Esophagus squamous epithelium (tissue), 5 donors: Measurements from ENCODE around the gene IVNS1ABP. TPM values are rescaled to one million over a fixed set of nuclear protein-coding genes. Genes with fewer than 3 reads are reported as not detected.

Source experiments
- DNase-seq: peaks from one replicate; lab custom pipeline; 2025; lab: John Stamatoyannopoulos, UW
- H3K27ac ChIP-seq, 4 donors: fragments of 200-600 bp; sonication (generic); one replicate each; pipeline ENCODE4 v1.5.1; 2016 to 2019; ENCODE audit warnings: mild to moderate bottlenecking in 1 of 4
- H3K27me3 ChIP-seq, 4 donors: fragments of 200-600 bp; sonication (generic); 1 replicate in 3 of 4; 2 replicates in 1 of 4; pipeline versions ENCODE4 v1.5.1 to v1.6.0; 2017 to 2021; ENCODE audit warnings: antibody characterized with exemption in 1 of 4
- H3K36me3 ChIP-seq, 3 donors: fragments of 200-600 bp; sonication (generic); one replicate each; pipeline ENCODE4 v1.5.1; 2016 to 2019
- H3K4me1 ChIP-seq, 3 donors: fragments of 200-600 bp; sonication (generic); one replicate each; pipeline ENCODE4 v1.5.1; 2017 to 2019
- H3K4me3 ChIP-seq, 4 donors: fragments of 200-600 bp; sonication (generic); 1 replicate in 3 of 4; 2 replicates in 1 of 4; pipeline ENCODE4 v1.5.1; 2016 to 2019; ENCODE audit warnings: mild to moderate bottlenecking in 2 of 4, moderate library complexity in 1 of 4
- H3K9me3 ChIP-seq, 3 donors: fragments of 200-600 bp; sonication (generic); one replicate each; pipeline ENCODE4 v1.5.1; 2016 to 2019
- CTCF ChIP-seq, 6 experiments: fragments of 450-650 bp in 4 of 6; fragments of 200-600 bp in 2 of 6; sonication (generic) in 2 of 6; IDR thresholded peaks; one replicate each; pipeline ENCODE4 v1.5.1; 2016 to 2019; ENCODE audit warnings: antibody characterized with exemption in 6 of 6, mild to moderate bottlenecking in 4 of 6, moderate library complexity in 4 of 6
- POLR2A ChIP-seq, 4 donors: fragments of 450-650 bp; IDR thresholded peaks; one replicate each; pipeline ENCODE4 v1.6.1; 2017; ENCODE audit warnings: antibody characterized with exemption in 4 of 4, mild to moderate bottlenecking in 4 of 4, moderate library complexity in 3 of 4
- WGBS, 2 donors: methylation state at CpG; one replicate each; pipeline ENCODE4 v1.1.5; 2018; 5-methylcytosine and 5-hydroxymethylcytosine counted together
- intact Hi-C: fragments of 100-400 bp; cut with DNase I; formaldehyde crosslinking; loops from one replicate; pipeline ENCODE4 v1.15.0; 2022
- total RNA-seq, 4 donors: library from RNA; depleted of rRNA; stranded (reverse); fragments of >200 nt; gene quantifications; one replicate each; pipeline ENCODE4 v1.1.0, GENCODE V29; 2016
- donor health status: DM: yes; HTN: yes; CAD: no.

Gene IVNS1ABP
- total RNA-seq, 4 donors from 2014 or later = 42.1 to 98.4 (median 52.5) TPM

GRCh38 chr1:185350027-185350442 is 33.0 kb upstream of the IVNS1ABP start:
- Histone ChIP-seq H3K9me3 (no peaks in the 10 kb centered on the region), H3K4me1 (peaks cover 0 to 26% (median 0%) of the 10 kb centered on the region in 3 donors), H3K36me3 (no peaks in the 10 kb centered on the region), H3K27me3 (no peaks in the 10 kb centered on the region), H3K27ac (peak overlapping the region in 1 of 4 donors; percentile 3), H3K4me3 (no peak overlapping the region)
- intact Hi-C loops = no loop called here
- WGBS, 2 donors = 37 to 54% methylated on average over 2 of the region's 2 CpGs
- no peak for TF ChIP-seq POLR2A (IDR thresholded peaks at IDR 0.05)
- TF ChIP-seq CTCF (IDR thresholded peaks at IDR 0.05) = no peak
- no peak for DNase-seq

- no peaks in the 10 kb centered on the region for H3K9me3 ChIP-seq
- TF ChIP-seq CTCF (IDR thresholded peaks at IDR 0.05) (no peak), POLR2A (IDR thresholded peaks at IDR 0.05) (no peak)
- peak overlapping the region in 1 of 4 donors; percentile 3 for H3K27ac ChIP-seq
- intact Hi-C loops = no loop called here
- WGBS, 2 donors = 47 to 50% methylated on average over 2 of the region's 2 CpGs
- no peak overlapping the region for H3K4me3 ChIP-seq
- no peaks in the 10 kb centered on the region for H3K36me3 ChIP-seq
- DNase-seq = no peak
- H3K4me1 ChIP-seq = peaks cover 0 to 26% (median 0%) of the 10 kb centered on the region in 3 donors
- no peaks in the 10 kb centered on the region for H3K27me3 ChIP-seq
These were observed 32.5 kb upstream of the IVNS1ABP start for GRCh38 chr1:185349556-185349955.

- Histone ChIP-seq H3K27ac (no peak overlapping the region), H3K9me3 (no peaks in the 10 kb centered on the region), H3K36me3 (no peaks in the 10 kb centered on the region), H3K4me3 (no peak overlapping the region), H3K27me3 (no peaks in the 10 kb centered on the region), H3K4me1 (peaks cover 0 to 26% (median 0%) of the 10 kb centered on the region in 3 donors)
- TF ChIP-seq POLR2A (IDR thresholded peaks at IDR 0.05) = no peak
- no peak for TF ChIP-seq CTCF (IDR thresholded peaks at IDR 0.05)
- intact Hi-C loops = no loop called here
- 38% methylated on average over 1 of the region's 1 CpG for WGBS, 2 donors
- no peak for DNase-seq
These were observed 31.9 kb upstream of the IVNS1ABP start for GRCh38 chr1:185348985-185349384.

- H3K27me3 ChIP-seq = no peaks in the 10 kb centered on the region
- no peak for DNase-seq
- WGBS, 2 donors = 93 to 100% methylated on average over 1 of the region's 1 CpG
- TF ChIP-seq POLR2A (IDR thresholded peaks at IDR 0.05) (no peak), CTCF (IDR thresholded peaks at IDR 0.05) (no peak)
- no peak overlapping the region for H3K4me3 ChIP-seq
- intact Hi-C loops = no loop called here
- no peaks in the 10 kb centered on the region for H3K9me3 ChIP-seq
- no peaks in the 10 kb centered on the region for H3K36me3 ChIP-seq
- H3K4me1 ChIP-seq = peaks cover 0 to 26% (median 0%) of the 10 kb centered on the region in 3 donors
- H3K27ac ChIP-seq = no peak overlapping the region
These were observed 31.3 kb upstream of the IVNS1ABP start for GRCh38 chr1:185348296-185348695.

GRCh38 chr1:185345913-185346720 is 29.1 kb upstream of the IVNS1ABP start:
- DNase-seq = no peak
- TF ChIP-seq POLR2A (IDR thresholded peaks at IDR 0.05) (no peak), CTCF (IDR thresholded peaks at IDR 0.05) (no peak)
- H3K4me1 ChIP-seq = peaks cover 0 to 17% (median 0%) of the 10 kb centered on the region in 3 donors
- no peaks in the 10 kb centered on the region for H3K36me3 ChIP-seq
- H3K27me3 ChIP-seq = no peaks in the 10 kb centered on the region
- peak overlapping the region in 2 of 4 donors; percentile 20 to 38 for H3K27ac ChIP-seq
- no peaks in the 10 kb centered on the region for H3K9me3 ChIP-seq
- no peak overlapping the region for H3K4me3 ChIP-seq
- 60 to 64% methylated on average over 4 of the region's 4 CpGs for WGBS, 2 donors
- intact Hi-C loops = no loop called here
